ENCODE results near the gene MEIS3.

Gene MEIS3

GRCh38 chr19:47436712-47437401 lies 17.5 kb upstream of the MEIS3 start:
- 30% methylated on average over 11 of the region's 17 CpGs for WGBS (ENCODE audit: insufficient coverage)
- H3K27ac ChIP-seq (ENCODE audit: insufficient read depth in 1 of 2, low read depth in 1 of 2, low read length in 2 of 2, poor library complexity in 1 of 2, severe bottlenecking in 2 of 2): no peak overlapping the region
- peaks cover 0 to 9% (median 4%) of the 10 kb centered on the region in 4 experiments for H3K4me1 ChIP-seq (ENCODE audit: control extremely low read depth in 1 of 4, control insufficient read depth in 4 of 4, insufficient read depth in 4 of 4, low read length in 3 of 4)
- POLR2A ChIA-PET: no interaction called here
- DNase-seq: peak; percentile 66 to 80 (median 73)
- H3K36me3 ChIP-seq (ENCODE audit: control insufficient read depth in 4 of 4, insufficient read depth in 4 of 4, low read length in 3 of 4): no peaks in the 10 kb centered on the region
- CTCF ChIA-PET: interaction anchor here (0.8 to 7.9 kb wide), 23 partner anchors 9 to 275 kb away, joined by 3 to 64 read pairs (median 4); partner anchors contain the start of genes KPTN and NAPA
- no peaks in the 10 kb centered on the region for H3K9me3 ChIP-seq (ENCODE audit: control extremely low read depth in 1 of 5, control insufficient read depth in 4 of 5, insufficient read depth in 2 of 5, low read depth in 1 of 5, low read length in 4 of 5)
- no peak overlapping the region for H3K4me3 ChIP-seq (ENCODE audit: control insufficient read depth in 1 of 7, extremely low read depth in 1 of 7, insufficient read depth in 4 of 7, low read depth in 2 of 7, low read length in 6 of 7)
- H3K27me3 ChIP-seq (replicated peaks in 2 of 5; ENCODE audit: control insufficient read depth in 4 of 5, insufficient read depth in 5 of 5, low read length in 4 of 5): peaks cover 0 to 40% (median 4%) of the 10 kb centered on the region in 5 experiments

- H3K9me3 ChIP-seq (ENCODE audit: control extremely low read depth in 1 of 5, control insufficient read depth in 4 of 5, insufficient read depth in 2 of 5, low read depth in 1 of 5, low read length in 4 of 5): no peaks in the 10 kb centered on the region
- peaks cover 0 to 9% (median 4%) of the 10 kb centered on the region in 4 experiments for H3K4me1 ChIP-seq (ENCODE audit: control extremely low read depth in 1 of 4, control insufficient read depth in 4 of 4, insufficient read depth in 4 of 4, low read length in 3 of 4)
- ChIA-PET POLR2A (no interaction called here), CTCF (interaction anchor here (0.8 to 7.9 kb wide), 22 partner anchors 8 to 276 kb away, joined by 3 to 64 read pairs (median 4); partner anchors contain the start of genes DHX34, KPTN and NAPA)
- peaks cover 0 to 43% (median 4%) of the 10 kb centered on the region in 5 experiments for H3K27me3 ChIP-seq (replicated peaks in 2 of 5; ENCODE audit: control insufficient read depth in 4 of 5, insufficient read depth in 5 of 5, low read length in 4 of 5)
- WGBS (ENCODE audit: insufficient coverage): 90% methylated on average over 5 of the region's 6 CpGs
- H3K4me3 ChIP-seq (ENCODE audit: control insufficient read depth in 1 of 7, extremely low read depth in 1 of 7, insufficient read depth in 4 of 7, low read depth in 2 of 7, low read length in 6 of 7): no peak overlapping the region
- DNase-seq: no peak
- H3K27ac ChIP-seq (ENCODE audit: insufficient read depth in 1 of 2, low read depth in 1 of 2, low read length in 2 of 2, poor library complexity in 1 of 2, severe bottlenecking in 2 of 2): no peak overlapping the region
- H3K36me3 ChIP-seq (ENCODE audit: control insufficient read depth in 4 of 4, insufficient read depth in 4 of 4, low read length in 3 of 4): no peaks in the 10 kb centered on the region
These were observed 16.6 kb upstream of the MEIS3 start for GRCh38 chr19:47435883-47436417.

DNA sequence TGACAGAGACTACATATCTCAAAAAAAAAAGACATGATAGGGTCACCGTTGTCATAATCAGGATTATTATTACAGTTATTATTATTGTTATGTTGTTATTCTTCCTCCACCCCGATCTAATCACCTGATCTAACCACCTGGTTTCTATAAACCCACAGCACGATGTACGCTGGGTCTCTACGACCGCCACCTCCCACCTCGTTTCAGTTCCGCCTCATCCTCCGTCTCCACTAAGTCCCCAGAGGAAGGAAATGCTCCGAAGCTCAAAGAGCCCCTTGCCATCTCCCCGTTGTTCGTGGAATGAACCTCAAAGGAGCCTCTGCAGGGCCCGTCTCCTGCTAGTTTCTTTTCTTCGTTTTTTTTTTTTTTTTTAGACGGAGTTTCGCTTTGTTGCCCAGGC lies 15.9 kb upstream of the MEIS3 start:
- WGBS (ENCODE audit: insufficient coverage): 58% methylated on average over 6 of the region's 16 CpGs
- H3K27me3 ChIP-seq (replicated peaks in 2 of 5; ENCODE audit: control insufficient read depth in 4 of 5, insufficient read depth in 5 of 5, low read length in 4 of 5): peaks cover 0 to 50% (median 8%) of the 10 kb centered on the region in 5 experiments
- POLR2A ChIA-PET: no interaction called here

GRCh38 chr19:47434088-47434487 lies 14.8 kb upstream of the MEIS3 start:
- CTCF ChIA-PET: interaction anchor here (0.9 to 7.9 kb wide), 10 partner anchors 20 to 278 kb away, joined by 3 to 64 read pairs (median 6); partner anchors contain the start of gene EHD2
- peaks cover 0 to 56% (median 15%) of the 10 kb centered on the region in 5 experiments for H3K27me3 ChIP-seq (replicated peaks in 2 of 5; ENCODE audit: control insufficient read depth in 4 of 5, insufficient read depth in 5 of 5, low read length in 4 of 5)
- H3K9me3 ChIP-seq (ENCODE audit: control extremely low read depth in 1 of 5, control insufficient read depth in 4 of 5, insufficient read depth in 2 of 5, low read depth in 1 of 5, low read length in 4 of 5): no peaks in the 10 kb centered on the region
- peaks cover 0 to 20% (median 12%) of the 10 kb centered on the region in 4 experiments for H3K4me1 ChIP-seq (ENCODE audit: control extremely low read depth in 1 of 4, control insufficient read depth in 4 of 4, insufficient read depth in 4 of 4, low read length in 3 of 4)
- H3K27ac ChIP-seq (ENCODE audit: insufficient read depth in 1 of 2, low read depth in 1 of 2, low read length in 2 of 2, poor library complexity in 1 of 2, severe bottlenecking in 2 of 2): no peak overlapping the region
- no peaks in the 10 kb centered on the region for H3K36me3 ChIP-seq (ENCODE audit: control insufficient read depth in 4 of 4, insufficient read depth in 4 of 4, low read length in 3 of 4)
- POLR2A ChIA-PET: no interaction called here
- H3K4me3 ChIP-seq (ENCODE audit: control insufficient read depth in 1 of 7, extremely low read depth in 1 of 7, insufficient read depth in 4 of 7, low read depth in 2 of 7, low read length in 6 of 7): no peak overlapping the region
- no peak for DNase-seq
- 88% methylated on average over 6 of the region's 7 CpGs for WGBS (ENCODE audit: insufficient coverage)

More for the DNA sequence above, 15.9 kb upstream of the MEIS3 start:
- H3K4me1 ChIP-seq (ENCODE audit: control extremely low read depth in 1 of 4, control insufficient read depth in 4 of 4, insufficient read depth in 4 of 4, low read length in 3 of 4): peaks cover 0 to 12% (median 8%) of the 10 kb centered on the region in 4 experiments
- H3K9me3 ChIP-seq (ENCODE audit: control extremely low read depth in 1 of 5, control insufficient read depth in 4 of 5, insufficient read depth in 2 of 5, low read depth in 1 of 5, low read length in 4 of 5): no peaks in the 10 kb centered on the region
- no peak for DNase-seq
- H3K27ac ChIP-seq (ENCODE audit: insufficient read depth in 1 of 2, low read depth in 1 of 2, low read length in 2 of 2, poor library complexity in 1 of 2, severe bottlenecking in 2 of 2): no peak overlapping the region
- no peak overlapping the region for H3K4me3 ChIP-seq (ENCODE audit: control insufficient read depth in 1 of 7, extremely low read depth in 1 of 7, insufficient read depth in 4 of 7, low read depth in 2 of 7, low read length in 6 of 7)
- CTCF ChIA-PET: interaction anchor here (0.8 to 7.9 kb wide), 14 partner anchors 8 to 277 kb away, joined by 3 to 64 read pairs (median 4); partner anchors contain the start of genes DHX34, EHD2, KPTN and NAPA
- no peaks in the 10 kb centered on the region for H3K36me3 ChIP-seq (ENCODE audit: control insufficient read depth in 4 of 4, insufficient read depth in 4 of 4, low read length in 3 of 4)

DNA sequence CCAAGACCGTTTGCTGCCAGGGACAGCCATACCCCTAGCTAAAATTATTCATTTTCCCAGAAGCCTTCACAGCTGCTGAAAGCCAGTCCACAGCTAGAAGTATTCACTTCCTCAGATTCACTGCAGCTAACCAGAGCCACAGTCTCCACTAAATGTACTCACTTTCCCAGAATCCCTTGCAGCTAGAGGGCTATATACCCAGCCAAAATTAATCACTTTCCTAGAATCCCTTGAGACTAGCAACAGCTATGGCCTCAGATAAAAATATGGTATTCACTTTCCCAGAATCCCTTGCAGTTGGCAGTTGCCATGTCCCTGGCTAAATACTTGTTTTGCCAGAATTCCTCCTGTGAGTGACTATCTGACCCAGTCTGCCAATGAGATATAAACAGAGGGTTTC lies 13.8 kb upstream of the MEIS3 start:
- Histone ChIP-seq H3K36me3 (ENCODE audit: control insufficient read depth in 4 of 4, insufficient read depth in 4 of 4, low read length in 3 of 4) (no peaks in the 10 kb centered on the region), H3K27ac (ENCODE audit: insufficient read depth in 1 of 2, low read depth in 1 of 2, low read length in 2 of 2, poor library complexity in 1 of 2, severe bottlenecking in 2 of 2) (no peak overlapping the region), H3K4me3 (ENCODE audit: control insufficient read depth in 1 of 7, extremely low read depth in 1 of 7, insufficient read depth in 4 of 7, low read depth in 2 of 7, low read length in 6 of 7) (no peak overlapping the region), H3K27me3 (replicated peaks in 2 of 5; ENCODE audit: control insufficient read depth in 4 of 5, insufficient read depth in 5 of 5, low read length in 4 of 5) (peaks cover 0 to 66% (median 21%) of the 10 kb centered on the region in 5 experiments), H3K9me3 (ENCODE audit: control extremely low read depth in 1 of 5, control insufficient read depth in 4 of 5, insufficient read depth in 2 of 5, low read depth in 1 of 5, low read length in 4 of 5) (no peaks in the 10 kb centered on the region), H3K4me1 (ENCODE audit: control extremely low read depth in 1 of 4, control insufficient read depth in 4 of 4, insufficient read depth in 4 of 4, low read length in 3 of 4) (peaks cover 0 to 27% (median 19%) of the 10 kb centered on the region in 4 experiments)
- 14% methylated on average over 1 of the region's 1 CpG for WGBS (ENCODE audit: insufficient coverage)
- POLR2A ChIA-PET: interaction anchor here (1.1 kb wide), 1 partner anchor 11 kb away, joined by 3 read pairs; no protein-coding TSS in a partner anchor
- CTCF ChIA-PET: interaction anchor here (0.5 to 7.9 kb wide), 15 partner anchors 9 to 280 kb away, joined by 3 to 64 read pairs (median 4); partner anchors contain the start of genes EHD2 and SLC8A2
- DNase-seq: peak in 2 of 3 donors; percentile 36 to 40

DNA sequence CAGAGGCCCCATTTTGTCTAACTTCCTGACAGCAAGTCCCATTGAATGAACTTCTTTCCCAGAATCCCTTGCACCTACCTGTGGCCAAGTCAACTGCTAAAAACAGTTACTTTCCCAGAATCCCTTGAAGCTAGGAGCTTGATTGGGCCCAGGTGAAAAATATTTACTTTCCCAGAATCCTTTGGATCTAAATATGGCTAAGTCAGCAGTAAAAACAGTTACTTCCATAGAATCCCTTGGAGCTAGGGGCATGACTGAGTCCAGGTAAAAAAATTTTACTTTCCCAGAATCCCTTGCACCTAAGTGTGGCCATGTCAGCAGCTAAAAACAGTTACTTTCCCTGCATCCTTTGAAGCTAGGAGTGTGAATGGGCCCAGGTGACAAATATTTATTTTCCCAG lies 13.2 kb upstream of the MEIS3 start:
- POLR2A ChIA-PET: interaction anchor here (1.1 kb wide), 1 partner anchor 12 kb away, joined by 3 read pairs; no protein-coding TSS in a partner anchor
- CTCF ChIA-PET: interaction anchor here (0.5 to 7.9 kb wide), 14 partner anchors 10 to 280 kb away, joined by 3 to 64 read pairs (median 4); partner anchors contain the start of genes EHD2 and SLC8A2
- peaks cover 0 to 69% (median 23%) of the 10 kb centered on the region in 5 experiments for H3K27me3 ChIP-seq (replicated peaks in 2 of 5; ENCODE audit: control insufficient read depth in 4 of 5, insufficient read depth in 5 of 5, low read length in 4 of 5)
- H3K27ac ChIP-seq (ENCODE audit: insufficient read depth in 1 of 2, low read depth in 1 of 2, low read length in 2 of 2, poor library complexity in 1 of 2, severe bottlenecking in 2 of 2): no peak overlapping the region
- no peaks in the 10 kb centered on the region for H3K9me3 ChIP-seq (ENCODE audit: control extremely low read depth in 1 of 5, control insufficient read depth in 4 of 5, insufficient read depth in 2 of 5, low read depth in 1 of 5, low read length in 4 of 5)
- H3K4me3 ChIP-seq (ENCODE audit: control insufficient read depth in 1 of 7, extremely low read depth in 1 of 7, insufficient read depth in 4 of 7, low read depth in 2 of 7, low read length in 6 of 7): no peak overlapping the region
- peaks cover 0 to 33% (median 22%) of the 10 kb centered on the region in 4 experiments for H3K4me1 ChIP-seq (ENCODE audit: control extremely low read depth in 1 of 4, control insufficient read depth in 4 of 4, insufficient read depth in 4 of 4, low read length in 3 of 4)
- H3K36me3 ChIP-seq (ENCODE audit: control insufficient read depth in 4 of 4, insufficient read depth in 4 of 4, low read length in 3 of 4): no peaks in the 10 kb centered on the region
- no peak for DNase-seq
